Measurements from ENCODE around the gene FAAH. TPM values are rescaled to one million over a fixed set of nuclear protein-coding genes. Genes with fewer than 3 reads are reported as not detected.

The FAAH gene
- total RNA-seq, 1 donor from 2014 or later: 14.1 TPM

GRCh38 chr1:46380508-46380907, 13.6 kb upstream of the FAAH start:
- H3K9me3 Mint-ChIP-seq (ENCODE audit: low read depth): peaks cover 6% of the 10 kb centered on the region
- no peak for DNase-seq (ENCODE audit: low spot score)
- peaks cover 3% of the 10 kb centered on the region for H3K36me3 Mint-ChIP-seq (ENCODE audit: low read depth)
- TF ChIP-seq CTCF (IDR thresholded peaks at IDR 0.05): no peak
- H3K27me3 Mint-ChIP-seq (ENCODE audit: low read depth): no peaks in the 10 kb centered on the region
- H3K27ac Mint-ChIP-seq (ENCODE audit: unreplicated experiment): no peak overlapping the region
- no peak overlapping the region for H3K4me3 Mint-ChIP-seq (ENCODE audit: unreplicated experiment)
- H3K4me1 Mint-ChIP-seq (ENCODE audit: low read depth): no peaks in the 10 kb centered on the region

GRCh38 chr1:46393510-46393909, 607 bp upstream of the FAAH start:
- TF ChIP-seq CTCF (IDR thresholded peaks at IDR 0.05): no peak
- H3K27me3 Mint-ChIP-seq (ENCODE audit: low read depth): peaks cover 7% of the 10 kb centered on the region
- H3K27ac Mint-ChIP-seq (ENCODE audit: unreplicated experiment): no peak overlapping the region
- peaks cover 17% of the 10 kb centered on the region for H3K4me1 Mint-ChIP-seq (ENCODE audit: low read depth)
- H3K36me3 Mint-ChIP-seq (ENCODE audit: low read depth): peaks cover 3% of the 10 kb centered on the region
- peak overlapping the region; percentile 71 for H3K4me3 Mint-ChIP-seq (ENCODE audit: unreplicated experiment)
- DNase-seq (ENCODE audit: low spot score): no peak
- no peaks in the 10 kb centered on the region for H3K9me3 Mint-ChIP-seq (ENCODE audit: low read depth)

GRCh38 chr1:46394872-46395465, 852 bp downstream of the FAAH start:
- H3K27ac Mint-ChIP-seq (ENCODE audit: unreplicated experiment): no peak overlapping the region
- DNase-seq (ENCODE audit: low spot score): no peak
- H3K27me3 Mint-ChIP-seq (ENCODE audit: low read depth): peaks cover 10% of the 10 kb centered on the region

GRCh38 chr1:46396441-46397398, 2.6 kb downstream of the FAAH start:
- no peak for TF ChIP-seq CTCF (IDR thresholded peaks at IDR 0.05)
- Mint-ChIP-seq H3K9me3 (ENCODE audit: low read depth) (no peaks in the 10 kb centered on the region), H3K27me3 (ENCODE audit: low read depth) (peaks cover 10% of the 10 kb centered on the region), H3K4me3 (ENCODE audit: unreplicated experiment) (no peak overlapping the region), H3K27ac (ENCODE audit: unreplicated experiment) (no peak overlapping the region), H3K36me3 (ENCODE audit: low read depth) (peaks cover 3% of the 10 kb centered on the region), H3K4me1 (ENCODE audit: low read depth) (peaks cover 22% of the 10 kb centered on the region)
- DNase-seq (ENCODE audit: low spot score): no peak

More at GRCh38 chr1:46394872-46395465, 852 bp downstream of the FAAH start:
- Mint-ChIP-seq H3K4me1 (ENCODE audit: low read depth) (peaks cover 22% of the 10 kb centered on the region), H3K36me3 (ENCODE audit: low read depth) (peaks cover 3% of the 10 kb centered on the region), H3K4me3 (ENCODE audit: unreplicated experiment) (peak overlapping the region; percentile 85), H3K9me3 (ENCODE audit: low read depth) (no peaks in the 10 kb centered on the region)
- TF ChIP-seq CTCF (IDR thresholded peaks at IDR 0.05): no peak

- TF ChIP-seq CTCF (IDR thresholded peaks at IDR 0.05): no peak
- peaks cover 23% of the 10 kb centered on the region for H3K4me1 Mint-ChIP-seq (ENCODE audit: low read depth)
- no peak for DNase-seq (ENCODE audit: low spot score)
- H3K9me3 Mint-ChIP-seq (ENCODE audit: low read depth): no peaks in the 10 kb centered on the region
- no peak overlapping the region for H3K4me3 Mint-ChIP-seq (ENCODE audit: unreplicated experiment)
- peaks cover 6% of the 10 kb centered on the region for H3K27me3 Mint-ChIP-seq (ENCODE audit: low read depth)
- peaks cover 2% of the 10 kb centered on the region for H3K36me3 Mint-ChIP-seq (ENCODE audit: low read depth)
- no peak overlapping the region for H3K27ac Mint-ChIP-seq (ENCODE audit: unreplicated experiment)
These were observed 5.2 kb downstream of the FAAH start for GRCh38 chr1:46399307-46399706.
